K562 (cell line): ENCODE results near the gene RARRES2. TPM values are rescaled to one million over a fixed set of nuclear protein-coding genes. Genes with fewer than 3 reads are reported as not detected.

Experiments used
- CBFA2T2 ChIP-seq: fragments of 450-650 bp; conservative IDR thresholded peaks from 2 replicates; pipeline ENCODE4 v1.6.1; 2017; ENCODE audit warnings: mild to moderate bottlenecking
- CEBPG ChIP-seq, 3 experiments: fragments of 200-800 bp in 1 of 3; sonication (Bioruptor generic) in 1 of 3; sonication (generic) in 1 of 3; formaldehyde crosslinking in 1 of 3; IDR thresholded peaks in 2 of 3; conservative IDR thresholded peaks in 1 of 3; 2 replicates each; pipeline versions ENCODE4 v1.6.1 to v1.8.0; 2016 to 2022; ENCODE audit warnings: missing compliant biosample characterization in 2 of 3, missing genetic modification characterization in 2 of 3, mild to moderate bottlenecking in 1 of 3, missing genetic modification reagents in 1 of 3
- ERF ChIP-seq: fragments of 450-650 bp; formaldehyde crosslinking; IDR thresholded peaks from 2 replicates; pipeline ENCODE4 v1.4.0; 2020; ENCODE audit warnings: mild to moderate bottlenecking, mixed read lengths
- ESRRA ChIP-seq: fragments of 450-650 bp; IDR thresholded peaks from 2 replicates; pipeline ENCODE4 v1.6.1; 2014; ENCODE audit warnings: low read depth, mild to moderate bottlenecking, moderate library complexity, borderline replicate concordance
- FOXJ2 ChIP-seq: fragments of 200-800 bp; sonication (Bioruptor generic); IDR thresholded peaks from 2 replicates; pipeline ENCODE4 v1.6.1; 2016; ENCODE audit warnings: missing genetic modification characterization, missing compliant biosample characterization
- JUND ChIP-seq, 2 experiments: IDR thresholded peaks; 2 replicates in 1 of 2; 3 replicates in 1 of 2; pipeline ENCODE4 v1.6.1; 2011; ENCODE audit warnings: borderline replicate concordance in 2 of 2, low read depth in 2 of 2, low read length in 2 of 2, improper control_type of control experiment in 1 of 2, missing biosample characterization in 1 of 2, missing genetic modification characterization in 1 of 2, missing genetic modification reagents in 1 of 2
- KAT8 ChIP-seq: fragments of 450-650 bp; IDR thresholded peaks from 2 replicates; pipeline ENCODE4 v1.6.1; 2016; ENCODE audit warnings: low read depth, mild to moderate bottlenecking
- KDM1A ChIP-seq, 2 experiments: fragments of 450-650 bp; IDR thresholded peaks; 2 replicates each; pipeline ENCODE4 v1.6.1; 2016; ENCODE audit warnings: mild to moderate bottlenecking in 2 of 2
- KDM4B ChIP-seq, 2 experiments: fragments of 450-650 bp in 1 of 2; sonication (generic) in 1 of 2; IDR thresholded peaks; 2 replicates each; pipeline ENCODE4 v1.6.1; 2016 to 2017; ENCODE audit warnings: borderline replicate concordance in 2 of 2, antibody characterized with exemption in 1 of 2, low read depth in 1 of 2, mild to moderate bottlenecking in 1 of 2
- NR0B1 ChIP-seq: fragments of 450-650 bp; IDR thresholded peaks from one replicate; pipeline ENCODE4 v1.6.1; 2018; ENCODE audit warnings: mild to moderate bottlenecking, moderate library complexity; ENCODE audit not compliant: partially characterized antibody
- POLR2G ChIP-seq: fragments of 200-400 bp; formaldehyde crosslinking; IDR thresholded peaks from 2 replicates; pipeline ENCODE4 v1.6.1; 2017; ENCODE audit warnings: low read depth, mild to moderate bottlenecking, antibody characterized with exemption, low read length, moderate library complexity
- SMAD3 ChIP-seq: fragments of 450-650 bp; formaldehyde crosslinking; conservative IDR thresholded peaks from 2 replicates; pipeline ENCODE4 v1.4.0; 2020; ENCODE audit warnings: mild to moderate bottlenecking
- SREBF1 ChIP-seq: fragments of 150-350 bp; IDR thresholded peaks from 2 replicates; pipeline ENCODE4 v1.6.1; 2014; ENCODE audit warnings: antibody characterized with exemption, low read depth, low read length, borderline replicate concordance
- STAG1 ChIP-seq: sonication (generic); formaldehyde crosslinking; IDR thresholded peaks from 2 replicates; pipeline ENCODE4 v1.5.0; 2020; ENCODE audit warnings: missing genetic modification reagents, borderline replicate concordance
- TRIM24 ChIP-seq, 2 experiments: fragments of 450-650 bp; IDR thresholded peaks; 2 replicates each; pipeline ENCODE4 v1.6.1; 2016
- UBTF ChIP-seq, 2 experiments: IDR thresholded peaks; 2 replicates each; pipeline ENCODE4 v1.6.1; 2012; ENCODE audit warnings: improper control_type of control experiment in 2 of 2, low read depth in 2 of 2, low read length in 2 of 2, borderline replicate concordance in 1 of 2
- ZKSCAN1 ChIP-seq: fragments of 150-350 bp; IDR thresholded peaks from 2 replicates; pipeline ENCODE4 v1.6.1; 2016; ENCODE audit warnings: low read depth, low read length
- ZNF224 ChIP-seq: sonication (generic); formaldehyde crosslinking; IDR thresholded peaks from 2 replicates; pipeline ENCODE4 v1.8.0; 2022; ENCODE audit warnings: mild to moderate bottlenecking, missing genetic modification reagents
- ZNF583 ChIP-seq: fragments of 250-450 bp; sonication (Bioruptor Pico); IDR thresholded peaks from 2 replicates; pipeline ENCODE4 v1.4.0; 2020
- ZNF609 ChIP-seq: sonication (generic); formaldehyde crosslinking; IDR thresholded peaks from 2 replicates; pipeline ENCODE4 v1.8.1; 2023; ENCODE audit warnings: missing genetic modification reagents, mild to moderate bottlenecking, borderline replicate concordance
- polyA plus RNA-seq, 8 experiments: library from polyadenylated mRNA; depleted of rRNA in 4 of 8; stranded (reverse) in 5 of 8; unstranded in 3 of 8; fragments of >200 nt; fragmentation: Nextera tagmentation in 2 of 8; fragmentation: Illumina TruSeq in 1 of 8; extraction: Ambion mirVana in 2 of 8; extraction: Trizol in 1 of 8; gene quantifications; 2 replicates each; pipeline versions ENCODE4 v1.2.1 to v1.2.3, GENCODE V29; 2011 to 2014; ENCODE audit warnings: inconsistent platforms in 1 of 8, missing spikeins in 1 of 8
- total RNA-seq, 7 experiments: library from RNA; depleted of rRNA in 6 of 7; stranded (reverse); fragments of >200 nt in 6 of 7; fragmentation: Illumina TruSeq in 2 of 7; extraction: Trizol in 2 of 7; gene quantifications; 2 replicates each; pipeline versions ENCODE4 v1.2.1 to v1.2.3, GENCODE V29; 2011 to 2021; ENCODE audit warnings: low replicate concordance in 1 of 7

RARRES2 gene
- total and polyA plus RNA-seq, 9 of the 15 experiments (the other 6 are each of a cell fraction or from before 2014, with no cell fraction given): 0.11 to 1.7 (median 0.23) TPM; not detected in 6

GRCh38 chr7:150307129-150307528 lies 34.3 kb downstream of the RARRES2 start (continued):
- no peak for TF ChIP-seq NR0B1
- peak; percentile 14; the same call in 1 of the 2 replicates for TF ChIP-seq ZKSCAN1
- TF ChIP-seq JUND (IDR thresholded peaks at IDR 0.05; ENCODE audit: borderline replicate concordance, low read depth, low read length): no peak
- TF ChIP-seq JUND (tag; IDR thresholded peaks at IDR 0.05; ENCODE audit: borderline replicate concordance, low read depth, low read length): peak; percentile 40; the same call in 1 of the 3 replicates
- no peak for TF ChIP-seq KAT8
- no peak for TF ChIP-seq SMAD3 (CRISPR knock-in tag)
- TF ChIP-seq ZNF583 (CRISPR knock-in tag): no peak
- TF ChIP-seq ZNF224 (CRISPR knock-in tag): no peak
- no peak for TF ChIP-seq CEBPG (CRISPR knock-in tag; IDR thresholded peaks at IDR 0.05)
- TF ChIP-seq CEBPG (tag; conservative IDR thresholded peaks at IDR 0.05 in 1 of 2, IDR thresholded peaks at IDR 0.05 in 1 of 2): peak in 1 of 2 experiments; percentile 67; a peak in 3 of 4 replicates
- no peak; the same call in 1 of the 2 replicates for TF ChIP-seq ZNF609 (CRISPR knock-in tag)
- no peak for TF ChIP-seq ERF (CRISPR knock-in tag)
- TF ChIP-seq SREBF1: no peak
- TF ChIP-seq POLR2G: no peak
- peak in 1 of 2 experiments; percentile 24; a peak in 1 of 4 replicates for TF ChIP-seq KDM1A (IDR thresholded peaks at IDR 0.05)
- TF ChIP-seq TRIM24 (IDR thresholded peaks at IDR 0.05): peak; percentile 65 to 85; a peak in 3 of 4 replicates
- TF ChIP-seq ESRRA: peak; percentile 78; the same call in 1 of the 2 replicates
- TF ChIP-seq UBTF (IDR thresholded peaks at IDR 0.05; ENCODE audit: borderline replicate concordance in 1 of 2, low read depth in 2 of 2, low read length in 2 of 2): no peak
- TF ChIP-seq CBFA2T2: peak; percentile 21; the same call in 1 of the 2 replicates
- no peak for TF ChIP-seq STAG1 (CRISPR knock-in tag)
- TF ChIP-seq FOXJ2: no peak
- no peak for TF ChIP-seq KDM4B (IDR thresholded peaks at IDR 0.05; ENCODE audit: borderline replicate concordance in 2 of 2, low read depth in 1 of 2)
